ENCODE measurements around the gene RNF13.

Gene RNF13, protein sequence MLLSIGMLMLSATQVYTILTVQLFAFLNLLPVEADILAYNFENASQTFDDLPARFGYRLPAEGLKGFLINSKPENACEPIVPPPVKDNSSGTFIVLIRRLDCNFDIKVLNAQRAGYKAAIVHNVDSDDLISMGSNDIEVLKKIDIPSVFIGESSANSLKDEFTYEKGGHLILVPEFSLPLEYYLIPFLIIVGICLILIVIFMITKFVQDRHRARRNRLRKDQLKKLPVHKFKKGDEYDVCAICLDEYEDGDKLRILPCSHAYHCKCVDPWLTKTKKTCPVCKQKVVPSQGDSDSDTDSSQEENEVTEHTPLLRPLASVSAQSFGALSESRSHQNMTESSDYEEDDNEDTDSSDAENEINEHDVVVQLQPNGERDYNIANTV

DNA sequence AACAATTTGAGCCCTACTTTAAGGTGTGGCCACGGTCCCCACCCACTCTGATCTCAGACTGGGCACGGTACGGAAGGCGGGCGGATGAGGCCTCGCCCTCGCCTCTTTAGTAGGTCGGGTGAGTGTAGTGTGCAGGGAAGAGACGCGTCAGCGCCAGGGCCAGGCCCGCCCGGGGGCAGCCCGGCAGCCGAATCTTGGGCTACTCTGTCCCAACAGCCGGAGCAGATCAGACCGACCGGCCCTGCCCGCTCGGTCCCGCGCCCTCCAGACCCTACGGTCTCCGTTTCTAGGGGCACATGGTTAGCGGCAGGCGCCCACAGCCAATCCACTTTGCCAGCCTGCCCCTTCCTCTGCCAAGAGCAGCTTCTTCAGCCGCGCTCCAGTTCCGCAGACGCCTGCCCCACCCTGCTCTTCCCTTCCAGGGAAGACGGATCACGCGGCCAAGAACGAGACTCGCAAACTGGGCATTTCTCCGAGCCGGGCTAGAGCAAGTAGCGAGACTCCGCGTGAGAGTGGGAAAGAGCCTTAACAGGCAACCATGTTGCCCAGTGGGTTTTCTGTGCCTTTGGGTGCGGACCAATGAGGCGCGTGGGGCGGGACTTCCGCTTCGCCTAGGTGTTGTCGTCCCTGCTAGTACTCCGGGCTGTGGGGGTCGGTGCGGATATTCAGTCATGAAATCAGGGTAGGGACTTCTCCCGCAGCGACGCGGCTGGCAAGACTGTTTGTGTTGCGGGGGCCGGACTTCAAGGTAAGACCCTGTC is at the start of gene RNF13:
Gene RNF13, plus strand, starts transcription at position 610 of the 761 bp plus-strand sequence. CDS start 32,812 bp downstream, outside the sequence.
- TF ChIP-seq CTCF (conservative IDR thresholded peaks at IDR 0.05; ENCODE audit: low read depth) = no peak
- peak; percentile 87 for DNase-seq (ENCODE audit: low spot score)
- ChIA-PET CTCF (interaction anchor here (1.4 kb wide), 1 partner anchor 41 kb away, joined by 4 read pairs; no protein-coding TSS in a partner anchor), POLR2A (ENCODE audit: low non-redundant PET) (no interaction called here)
- H3K27ac ChIP-seq = peak within 1 kb of the TSS; percentile 99

DNA sequence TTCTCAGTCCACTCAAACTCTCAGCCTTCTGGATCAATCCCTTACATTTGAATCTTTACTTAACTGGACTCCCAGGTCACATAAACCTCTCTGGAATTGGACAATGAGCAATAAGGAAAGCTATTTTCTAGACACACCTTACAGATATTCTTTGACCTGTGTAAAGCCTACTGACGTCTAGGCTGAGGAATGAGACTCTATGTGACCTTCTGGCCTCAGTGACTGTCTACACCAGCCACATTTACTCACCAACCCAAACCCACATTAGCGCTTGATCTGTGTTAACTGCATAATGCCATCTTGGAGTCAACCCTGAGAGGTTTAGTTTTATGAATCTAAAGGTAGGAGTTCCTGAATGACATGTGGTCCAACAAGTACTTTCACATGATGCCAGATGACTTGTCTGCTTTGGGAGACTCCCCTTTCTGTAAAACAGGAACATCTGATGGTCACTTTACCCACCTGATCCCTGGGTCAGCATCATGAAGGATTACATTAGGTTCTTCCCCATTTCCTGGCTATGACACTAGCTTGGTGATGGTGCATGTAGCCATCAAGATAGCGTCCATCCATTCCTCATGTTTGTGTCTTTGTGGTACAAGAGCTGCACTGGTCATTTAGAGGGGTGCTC is 49.3 kb upstream of the RNF13 start:
- ChIA-PET POLR2A (ENCODE audit: low non-redundant PET) (no interaction called here), CTCF (interaction anchor here (1.3 kb wide), 1 partner anchor 44 kb away, joined by 3 read pairs; no protein-coding TSS in a partner anchor)
- TF ChIP-seq CTCF (conservative IDR thresholded peaks at IDR 0.05; ENCODE audit: low read depth) = no peak
- no peak for DNase-seq (ENCODE audit: low spot score)
- no peak overlapping the region for H3K27ac ChIP-seq

- DNase-seq (ENCODE audit: low spot score) = no peak
- TF ChIP-seq CTCF (conservative IDR thresholded peaks at IDR 0.05; ENCODE audit: low read depth) = no peak
- CTCF ChIA-PET = interaction anchor here (0.6 to 3.8 kb wide), 2 partner anchors 44 to 263 kb away, joined by 3 to 45 read pairs; no protein-coding TSS in a partner anchor
- POLR2A ChIA-PET (ENCODE audit: low non-redundant PET) = no interaction called here
- H3K27ac ChIP-seq = no peak overlapping the region
Observed at GRCh38 chr3:149764302-149764701, 48.7 kb upstream of the RNF13 start.

- TF ChIP-seq CTCF (conservative IDR thresholded peaks at IDR 0.05; ENCODE audit: low read depth) = peak; percentile 66
- no peak overlapping the region for H3K27ac ChIP-seq
- ChIA-PET CTCF (interaction anchor here (0.6 to 3.8 kb wide), 5 partner anchors 9 to 137 kb away, joined by 3 to 45 read pairs (median 7); partner anchors contain the start of gene COMMD2), POLR2A (ENCODE audit: low non-redundant PET) (no interaction called here)
- DNase-seq (ENCODE audit: low spot score) = peak; percentile 9
Observed at GRCh38 chr3:149765762-149766334, 47.2 kb upstream of the RNF13 start.

DNA sequence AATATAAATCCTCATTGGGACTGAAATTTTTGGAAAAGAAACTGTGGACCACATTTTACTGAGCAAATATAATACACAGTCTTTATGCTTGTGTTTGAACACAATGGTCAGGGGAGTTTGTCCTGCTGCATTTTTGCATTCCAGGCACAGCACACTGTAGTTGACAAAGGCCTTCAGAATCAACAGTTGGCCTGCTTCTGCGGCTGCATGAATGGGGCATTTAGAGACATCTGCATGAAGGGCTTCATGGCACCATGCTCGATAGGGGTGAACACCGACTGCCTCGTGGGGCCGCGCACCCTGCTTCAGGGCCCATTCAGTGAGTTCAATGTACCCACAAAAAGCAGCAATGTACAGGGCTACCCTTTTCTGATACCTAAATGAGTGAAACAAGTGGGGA is 45.3 kb upstream of the RNF13 start:
- ChIA-PET POLR2A (ENCODE audit: low non-redundant PET) (no interaction called here), CTCF (interaction anchor here (1.3 to 3.8 kb wide), 2 partner anchors 40 to 135 kb away, joined by 6 to 45 read pairs; no protein-coding TSS in a partner anchor)

More for the DNA sequence above, 45.3 kb upstream of the RNF13 start:
- DNase-seq (ENCODE audit: low spot score) = no peak
- H3K27ac ChIP-seq = no peak overlapping the region
- no peak for TF ChIP-seq CTCF (conservative IDR thresholded peaks at IDR 0.05; ENCODE audit: low read depth)

Data from RWPE1 (cell line).